Epidermal melanocyte (primary cell): ENCODE measurements around the gene DNAJB5.
"Not testable (repeated sequence)": the region's sequence is repeated elsewhere in the genome, so short reads cannot be mapped to it uniquely, and the experiment has no call there.

Source experiments
- DNase-seq: peaks from one replicate; pipeline ENCODE4 v3.0.0; 2011; ENCODE audit warnings: low spot score; ENCODE audit not compliant: insufficient read length

DNAJB5 gene

DNA sequence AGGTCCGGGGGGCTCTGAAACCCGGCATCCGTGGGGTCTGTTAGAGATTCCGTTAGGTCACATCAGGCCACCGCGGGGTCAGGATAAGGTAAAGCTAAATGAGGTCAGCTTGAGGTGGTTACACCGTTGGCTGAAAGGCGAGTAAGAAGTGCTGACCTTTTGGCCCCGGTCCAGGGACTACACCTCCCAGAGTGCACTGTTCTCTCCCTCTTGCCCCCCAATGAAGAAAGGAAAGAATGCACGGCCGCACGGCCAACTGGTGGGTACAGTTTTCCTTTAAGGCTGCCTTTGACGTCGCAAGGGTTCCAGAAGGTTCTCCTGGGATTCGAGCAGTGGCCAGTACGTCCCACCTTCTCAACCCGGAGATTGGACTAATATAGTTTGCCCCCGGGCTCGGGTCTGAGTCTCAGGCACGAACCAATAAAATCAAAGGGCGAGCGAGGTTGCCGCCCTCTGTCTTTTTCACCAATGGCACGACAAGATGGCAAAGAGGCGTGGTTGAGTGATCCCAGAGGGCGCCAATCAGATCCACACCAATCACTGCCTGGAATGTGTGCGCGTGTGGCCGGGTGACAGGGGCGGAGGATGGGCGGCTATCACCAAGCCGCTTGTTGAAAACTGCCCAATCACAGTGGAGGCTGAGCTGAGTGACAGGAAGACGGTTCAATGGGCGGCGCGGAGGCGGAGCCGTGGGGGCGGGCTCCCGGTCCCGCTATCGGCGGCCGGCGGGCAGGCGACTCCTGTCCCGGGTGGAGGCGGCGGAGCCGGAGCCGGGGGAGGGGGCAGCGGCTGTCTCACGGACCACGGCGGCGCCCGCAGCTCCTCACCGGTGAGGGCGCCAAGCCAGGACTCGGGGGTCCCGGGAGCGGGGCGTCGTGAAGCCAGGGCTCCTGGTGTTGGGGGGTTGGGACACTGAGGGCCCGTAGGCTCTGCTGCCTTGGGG is at the start of gene DNAJB5:
Gene DNAJB5 (plus strand): TSS at position 743 of the 943 bp plus-strand sequence. CDS start 886 bp downstream, outside the sequence.
- peak; percentile 97 for DNase-seq

DNA sequence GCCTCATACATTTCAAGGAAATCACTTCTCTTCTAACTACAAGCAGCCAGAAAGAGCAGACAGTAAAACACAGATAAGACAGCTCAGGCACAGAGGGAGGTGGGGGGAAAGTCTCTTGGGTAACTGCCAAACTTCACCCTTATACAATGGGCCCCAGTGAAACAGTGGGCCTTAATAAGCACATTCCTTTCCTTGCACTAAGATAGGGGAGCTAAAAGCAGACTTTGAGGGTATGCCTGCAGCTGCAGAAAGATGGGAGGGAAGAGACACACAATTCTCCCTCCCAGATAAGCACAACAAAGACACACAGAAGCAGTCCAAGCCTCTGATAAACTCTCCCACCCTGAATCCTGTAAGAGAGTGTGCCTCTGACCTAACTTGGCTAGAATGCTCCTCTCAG is 49.6 kb upstream of the DNAJB5 start:
- DNase-seq = not testable (repeated sequence)

DNA sequence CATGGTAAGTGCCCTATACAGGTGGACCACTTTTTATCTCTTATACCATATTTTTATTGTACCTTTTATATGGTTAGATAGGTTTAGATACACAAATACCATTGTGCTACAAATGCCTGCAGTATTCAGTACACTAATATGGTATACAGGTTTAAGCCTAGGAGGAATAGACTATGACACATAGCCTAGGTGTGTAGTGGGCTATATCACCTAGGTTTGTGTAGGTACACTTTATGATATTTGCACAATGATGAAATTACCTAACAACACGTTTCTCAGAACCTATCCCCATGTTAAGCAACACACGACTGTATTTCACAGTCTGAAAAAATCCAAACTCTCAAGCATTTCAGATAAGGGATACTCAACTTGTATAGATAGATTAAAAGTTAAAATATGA is 41.1 kb upstream of the DNAJB5 start:
- no peak for DNase-seq

DNA sequence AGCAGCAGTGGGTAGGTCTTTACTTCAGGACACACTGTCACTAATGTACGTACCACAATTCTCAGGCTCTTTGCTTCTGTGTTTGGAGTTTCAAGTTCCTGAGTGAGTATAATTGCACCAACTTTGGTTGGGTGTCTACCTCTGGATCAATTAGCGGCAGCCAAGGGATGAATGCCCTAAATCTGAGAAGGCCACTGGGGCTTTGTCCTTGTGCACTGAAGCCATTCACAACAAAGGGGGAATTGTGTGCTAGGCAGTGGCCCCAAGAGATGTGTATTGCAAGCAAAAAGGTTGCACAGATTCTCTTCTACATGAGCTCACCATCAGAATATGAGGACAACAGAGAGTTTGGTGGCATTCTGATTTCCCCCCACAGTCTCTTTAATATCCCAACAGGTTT is 35.3 kb upstream of the DNAJB5 start:
- no peak for DNase-seq

DNA sequence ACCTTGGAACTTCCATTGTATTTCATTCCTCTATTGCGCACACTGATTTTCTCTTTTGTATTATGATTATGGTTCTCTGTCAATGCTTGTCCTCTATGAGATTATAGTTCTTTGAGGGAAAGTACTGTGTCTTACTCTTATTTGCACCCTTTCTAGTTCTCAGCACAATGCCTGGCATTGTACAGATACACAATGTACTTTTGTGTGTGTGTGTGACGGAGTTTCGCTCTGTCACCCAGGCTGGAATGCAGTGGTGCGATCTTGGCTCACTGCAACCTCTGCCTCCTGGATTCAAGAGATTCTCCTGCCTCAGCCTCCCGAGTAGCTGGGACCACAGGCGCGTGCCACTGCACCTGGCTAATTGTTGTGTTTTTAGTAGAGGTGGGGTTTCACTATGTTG is 33.5 kb upstream of the DNAJB5 start:
- not testable (repeated sequence) for DNase-seq

DNA sequence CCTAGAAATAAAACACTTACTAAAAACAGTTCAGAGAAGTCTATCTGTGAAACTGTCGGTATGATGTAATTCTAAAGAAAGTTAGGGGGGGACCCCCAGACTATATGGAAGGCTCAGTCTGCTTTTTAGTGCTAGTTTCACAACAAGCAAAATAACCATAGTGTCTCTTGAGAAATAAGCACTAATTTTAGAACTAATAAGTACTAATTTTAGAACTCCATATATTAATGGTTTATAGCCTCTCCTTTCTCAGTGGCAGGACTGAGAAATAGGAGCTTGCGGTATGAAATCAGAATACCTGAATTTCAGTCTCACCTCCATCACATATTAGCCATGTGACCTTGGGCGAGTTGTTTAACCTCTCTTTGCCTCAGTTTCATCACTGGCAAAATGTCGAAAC is 32.9 kb upstream of the DNAJB5 start:
- DNase-seq = no peak

DNA sequence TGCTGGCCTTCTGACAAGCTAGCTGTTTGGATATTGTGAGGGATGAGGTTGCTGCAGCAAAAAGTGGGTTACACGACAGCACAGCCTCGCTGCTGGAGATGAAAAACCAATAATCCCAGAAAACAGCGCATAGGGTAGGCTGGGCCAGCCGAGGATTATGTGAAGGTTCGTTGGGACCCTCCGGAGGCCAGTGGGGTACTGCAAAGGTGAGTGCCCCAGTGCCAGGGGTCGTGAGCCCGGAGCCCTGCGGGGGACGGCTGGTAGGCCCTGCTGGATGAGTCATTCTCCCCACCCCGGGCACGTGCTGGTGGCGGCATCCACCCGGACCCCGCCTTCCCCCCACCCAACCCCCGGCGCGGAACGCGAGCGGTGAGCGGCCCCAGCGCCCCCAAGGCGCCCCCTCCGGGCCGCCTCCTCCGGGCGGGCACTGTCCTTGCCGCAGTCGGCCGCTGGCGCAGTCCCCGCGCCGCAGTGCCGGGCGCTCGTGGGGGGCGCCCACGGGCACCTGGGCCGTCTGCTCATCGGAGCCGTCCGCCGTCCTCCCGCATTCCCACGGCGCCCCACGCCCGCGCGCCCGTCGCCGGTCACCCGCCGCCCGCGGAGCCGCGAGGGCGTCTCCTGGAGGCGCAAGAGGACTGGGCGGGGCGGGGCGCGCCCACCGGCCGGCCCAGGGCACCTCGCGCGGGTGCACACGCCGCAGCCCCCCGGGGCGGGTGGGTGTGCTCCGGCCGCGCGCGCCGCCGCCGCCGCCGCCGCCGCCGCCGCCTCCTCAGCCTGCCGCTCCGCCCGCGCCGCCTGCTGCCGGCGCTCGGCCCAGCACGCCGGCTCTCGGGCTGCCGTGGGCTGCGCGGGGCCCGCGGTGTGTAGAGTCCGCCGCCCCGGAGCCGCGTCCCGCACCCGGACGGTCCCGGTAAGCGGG is 31.8 kb upstream of the DNAJB5 start, which contains the start of gene PHF24:
Gene PHF24 (plus strand): TSS at position 794 of the 919 bp plus-strand sequence. CDS start 13,014 bp downstream, outside the sequence.
- DNase-seq = no peak

DNA sequence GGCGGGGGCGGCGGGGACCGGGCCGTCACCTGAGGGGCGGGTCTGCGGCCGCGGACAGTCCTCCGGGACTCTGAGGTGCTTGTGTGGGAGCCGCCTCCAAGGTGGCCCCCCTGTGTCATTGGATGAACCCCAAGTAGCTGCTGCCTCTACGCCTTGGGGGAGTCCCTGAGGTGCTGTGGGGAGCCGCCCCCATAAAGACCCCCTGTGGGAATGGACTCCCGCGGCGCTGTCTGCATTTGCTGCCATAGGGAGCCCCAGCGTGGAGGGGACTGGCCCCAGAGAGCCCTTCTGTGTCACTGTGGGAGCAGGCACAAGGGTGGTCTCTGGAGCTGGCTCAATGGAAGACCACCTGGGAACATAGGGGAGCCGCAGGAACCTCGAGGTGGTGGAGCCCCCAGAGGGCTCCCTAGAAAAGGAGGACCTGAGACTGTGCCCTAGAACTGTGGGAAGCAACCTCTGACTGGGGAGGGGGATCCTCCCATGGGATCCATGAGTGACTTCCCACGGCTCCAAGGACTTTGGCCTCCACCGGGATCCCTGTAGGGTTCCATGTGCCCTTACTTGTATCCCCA is 31.0 kb upstream of the DNAJB5 start:
- no peak for DNase-seq

DNA sequence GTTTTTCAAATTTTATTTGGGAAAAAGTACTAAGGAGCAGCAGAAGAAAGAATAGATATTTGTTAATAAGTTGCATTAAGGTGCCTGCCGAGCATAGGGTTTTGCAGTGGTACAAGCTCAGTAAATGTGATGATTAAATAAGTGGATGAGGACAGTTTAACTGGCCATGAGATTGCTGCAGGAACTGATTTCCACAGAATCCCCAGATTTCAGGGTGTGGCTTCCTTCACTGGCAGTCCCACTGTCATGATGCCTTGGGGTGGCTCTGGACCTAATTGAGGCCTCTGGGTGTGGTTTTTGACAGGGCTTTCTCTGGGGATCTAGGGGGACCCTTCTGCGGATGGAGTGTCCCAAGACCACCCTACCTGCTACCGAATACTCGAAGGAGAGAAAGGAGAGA is 30.1 kb upstream of the DNAJB5 start:
- DNase-seq = no peak

DNA sequence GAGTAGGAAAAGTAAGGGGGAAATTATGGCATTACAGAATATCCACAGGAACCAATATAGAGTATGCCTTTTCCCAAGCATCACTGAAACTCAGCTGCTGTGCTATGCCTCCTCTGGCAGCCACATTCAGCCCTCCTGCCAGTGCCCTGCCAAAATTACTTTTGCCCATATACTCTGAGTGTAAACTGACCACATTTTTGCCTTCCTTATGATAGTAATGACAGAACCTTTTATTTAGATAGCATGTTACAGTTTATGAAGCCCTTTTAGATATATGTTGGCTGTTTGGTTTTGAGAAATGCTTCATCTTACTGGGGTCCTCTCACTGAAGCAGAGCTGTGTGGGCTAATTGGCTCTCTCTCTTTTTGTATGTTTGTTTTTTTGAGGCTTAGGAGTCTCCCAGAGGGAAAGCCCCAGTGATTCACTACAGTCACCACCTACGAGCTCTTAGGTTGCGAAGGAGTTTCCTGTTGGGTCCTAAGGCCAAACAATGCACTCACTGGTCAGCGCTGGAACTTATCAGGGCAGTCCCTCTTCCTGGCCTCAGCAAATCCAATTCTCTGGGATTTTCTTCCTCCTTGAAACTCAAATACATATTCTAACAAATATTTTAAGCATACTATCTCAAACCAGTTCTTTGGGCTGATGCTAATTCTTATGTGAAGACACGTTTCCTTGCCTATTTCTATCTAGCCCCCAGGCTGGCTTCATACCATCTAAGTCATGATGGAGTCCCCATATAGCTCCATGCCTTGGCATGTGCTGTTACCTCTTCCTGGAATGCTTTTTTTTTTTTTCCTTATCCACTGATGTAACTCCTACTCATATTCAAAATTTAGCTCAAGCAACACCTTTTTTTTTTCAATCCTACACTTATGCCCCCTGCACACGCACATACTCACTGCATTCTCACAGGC is 27.7 kb upstream of the DNAJB5 start:
- no peak for DNase-seq

DNA sequence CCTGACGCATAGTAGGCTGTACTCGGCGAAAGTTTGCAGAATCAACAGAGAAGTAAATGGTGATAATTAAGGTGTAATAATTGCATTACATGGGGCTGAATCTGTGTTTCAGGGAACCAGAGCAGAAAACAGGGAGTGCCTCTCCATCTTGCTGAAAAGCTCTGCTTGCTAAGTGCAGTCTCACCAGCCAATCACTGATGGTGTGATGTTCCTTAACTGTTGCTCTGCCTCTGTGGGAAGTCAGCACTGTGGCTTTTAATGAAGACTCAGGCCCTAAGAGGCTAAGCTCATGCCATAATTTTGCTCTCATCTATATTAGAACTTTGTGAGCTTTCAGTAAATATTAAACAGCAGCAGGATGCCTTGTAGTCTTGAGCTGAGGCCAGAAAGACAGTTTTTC is 27.0 kb upstream of the DNAJB5 start:
- no peak for DNase-seq

DNA sequence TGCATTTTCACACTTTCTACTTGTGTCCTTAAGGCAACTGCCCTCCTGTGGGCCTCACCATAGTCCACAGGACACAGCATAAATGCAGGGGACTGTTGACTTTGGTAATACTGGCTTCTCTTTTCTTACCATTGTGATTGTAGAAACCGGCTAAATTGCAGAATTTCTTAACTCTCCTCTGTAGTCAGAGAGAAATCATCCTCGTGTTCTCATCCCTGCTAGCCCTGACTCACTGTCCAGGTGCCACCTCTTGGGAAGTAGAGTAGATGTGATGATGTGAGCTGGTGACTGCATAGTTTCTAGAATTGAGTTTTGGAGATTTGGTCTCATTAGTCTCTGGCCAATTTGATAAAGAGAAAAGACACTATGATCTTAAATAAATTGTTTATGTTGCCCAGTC is 26.0 kb upstream of the DNAJB5 start:
- no peak for DNase-seq

DNA sequence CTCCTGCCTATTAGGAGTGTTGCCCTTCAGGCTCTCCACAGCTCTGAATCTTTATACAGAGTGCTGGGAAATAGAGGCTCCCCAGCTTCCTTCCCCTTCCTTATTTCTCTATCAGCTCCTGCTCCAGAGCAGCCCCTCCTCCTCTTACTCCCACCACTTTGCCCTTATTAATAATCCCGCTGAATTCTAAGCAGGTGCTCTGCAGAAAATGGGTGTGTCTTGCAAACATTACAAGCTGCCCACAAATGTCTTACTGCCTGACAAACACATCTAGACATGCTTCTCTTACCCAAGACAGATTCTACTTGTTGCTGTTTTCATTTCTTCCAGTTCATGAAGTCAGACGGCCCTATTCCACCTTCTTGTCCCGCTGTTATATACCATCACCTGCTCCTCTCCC is 25.1 kb upstream of the DNAJB5 start:
- DNase-seq = no peak

DNA sequence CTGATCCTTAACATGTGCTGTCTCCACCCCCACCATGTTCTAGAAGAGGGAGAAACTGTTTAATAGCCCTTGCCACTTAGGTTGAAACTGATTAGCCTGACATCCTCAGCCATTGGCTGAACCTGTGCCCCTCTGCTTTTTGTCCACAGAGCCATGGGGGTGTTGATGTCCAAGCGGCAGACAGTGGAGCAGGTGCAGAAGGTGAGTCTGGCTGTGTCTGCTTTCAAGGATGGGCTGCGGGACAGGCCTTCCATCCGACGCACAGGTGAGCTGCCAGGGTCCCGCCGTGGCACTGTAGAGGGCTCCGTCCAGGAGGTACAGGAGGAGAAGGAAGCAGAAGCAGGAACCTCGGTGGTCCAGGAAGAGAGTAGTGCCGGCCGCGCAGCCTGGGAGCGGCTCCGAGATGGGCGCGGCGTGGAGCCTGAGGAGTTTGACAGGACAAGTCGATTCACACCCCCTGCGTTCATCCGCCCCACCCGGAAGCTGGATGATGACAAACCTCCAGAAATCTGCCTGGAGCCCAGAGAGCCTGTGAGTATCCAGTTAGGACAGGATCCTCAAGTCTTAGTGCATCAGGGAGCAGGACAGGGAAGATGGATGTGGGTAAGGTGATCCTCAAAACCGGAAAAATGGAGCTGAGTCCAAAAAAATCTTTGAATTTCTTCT is 18.3 kb upstream of the DNAJB5 start:
- no peak for DNase-seq

DNA sequence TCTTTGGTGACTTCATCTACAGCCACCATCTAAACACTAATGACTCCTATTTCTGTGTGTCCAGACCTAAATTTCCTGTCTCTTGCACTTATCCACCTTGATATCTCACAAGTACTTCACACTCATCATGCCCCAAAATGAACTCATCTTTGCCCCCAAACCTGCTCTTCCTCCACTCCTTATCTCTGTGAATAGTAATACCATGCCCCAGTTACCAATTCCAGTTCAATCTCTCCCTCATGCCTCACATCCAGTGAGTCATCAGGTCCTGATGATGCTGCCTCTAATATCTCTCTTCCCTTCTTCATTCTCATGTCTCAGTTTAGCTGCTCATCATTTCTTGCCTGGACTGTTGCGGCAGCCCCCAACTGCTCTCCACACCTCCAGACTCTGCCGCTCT is 14.9 kb upstream of the DNAJB5 start:
- no peak for DNase-seq

DNA sequence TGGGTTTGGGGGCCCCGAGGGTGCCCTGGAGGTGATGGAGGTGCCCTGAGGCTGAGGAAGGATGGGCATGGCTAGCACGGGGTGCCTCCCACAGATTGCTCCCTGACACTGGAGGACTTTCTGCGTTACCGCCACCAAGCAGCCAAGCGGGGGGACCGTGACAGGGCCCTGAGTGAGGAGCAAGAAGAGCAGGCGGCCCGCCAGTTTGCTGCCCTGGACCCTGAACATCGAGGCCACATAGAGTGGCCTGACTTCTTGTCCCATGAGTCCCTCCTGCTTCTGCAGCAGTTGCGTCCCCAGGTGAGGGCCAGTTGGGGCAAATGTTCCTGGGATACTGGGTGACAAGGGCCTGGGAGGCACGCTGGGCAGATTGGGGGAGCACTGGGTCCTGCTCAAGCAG is 13.1 kb upstream of the DNAJB5 start:
- no peak for DNase-seq

DNA sequence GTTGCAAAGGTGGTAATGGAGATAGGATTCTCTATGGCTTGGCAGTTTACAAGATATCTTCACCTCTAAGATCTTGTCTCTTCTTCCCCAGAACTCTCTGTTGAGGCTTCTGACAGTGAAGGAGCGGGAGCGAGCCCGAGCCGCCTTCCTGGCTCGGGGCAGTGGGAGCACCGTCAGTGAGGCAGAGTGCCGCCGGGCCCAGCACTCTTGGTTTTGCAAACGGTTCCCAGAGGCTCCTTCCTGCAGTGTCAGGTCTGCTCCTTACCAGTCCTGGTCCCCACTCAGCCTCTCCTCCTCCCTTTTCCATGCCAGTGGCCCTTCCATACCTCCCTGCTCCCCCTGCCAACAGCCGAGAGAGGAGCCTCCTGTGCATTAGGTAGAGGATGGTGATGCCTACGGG is 12.6 kb upstream of the DNAJB5 start:
- no peak for DNase-seq

DNA sequence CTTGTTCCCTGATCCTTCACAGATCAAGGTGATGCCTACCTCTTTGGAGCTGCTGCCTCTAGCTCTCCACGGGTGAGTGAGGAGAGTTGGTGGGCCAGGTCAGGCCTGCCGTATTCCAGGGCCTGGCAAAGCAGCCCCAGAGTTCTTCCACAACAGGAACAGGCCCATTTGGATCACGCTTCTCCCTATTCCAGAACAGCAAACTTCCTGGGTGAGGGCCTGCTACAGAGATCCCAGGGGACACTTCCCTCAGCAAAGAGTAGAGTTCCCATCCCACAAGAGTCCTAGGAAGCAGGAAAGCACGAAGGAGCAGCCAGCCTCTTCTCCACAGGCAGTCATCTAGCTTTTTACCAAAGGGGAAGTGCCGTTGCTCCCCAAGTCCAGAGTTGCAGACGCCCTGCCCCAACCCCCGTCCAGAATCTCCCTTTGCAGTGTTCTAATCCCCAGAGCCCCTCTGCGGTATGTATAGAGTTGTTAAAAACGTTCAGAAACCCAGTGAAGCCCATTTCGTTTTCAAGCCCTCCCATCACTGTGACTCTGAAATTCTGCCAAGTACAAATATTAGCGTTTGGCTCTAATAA is 9.3 kb upstream of the DNAJB5 start:
- DNase-seq = no peak

DNA sequence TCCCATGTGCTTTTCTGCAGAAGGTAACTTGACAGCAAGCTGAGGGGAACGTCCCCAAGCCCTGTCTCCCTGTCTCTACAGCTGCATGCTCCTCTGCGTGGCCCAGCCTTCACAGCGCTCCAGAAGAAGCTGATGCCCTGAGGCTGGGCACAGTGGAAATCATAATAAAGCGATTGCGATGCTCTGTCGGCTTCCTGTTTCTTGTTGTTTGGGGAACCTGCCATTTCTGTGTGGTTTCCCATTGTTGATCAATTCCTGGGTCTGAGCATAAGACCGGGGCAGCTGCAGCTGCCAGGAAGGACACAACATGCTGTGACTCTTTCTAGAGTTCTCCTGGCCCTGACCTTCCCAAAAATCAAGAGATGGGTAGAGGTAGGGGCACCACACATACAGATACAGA is 7.2 kb upstream of the DNAJB5 start:
- DNase-seq = no peak

DNA sequence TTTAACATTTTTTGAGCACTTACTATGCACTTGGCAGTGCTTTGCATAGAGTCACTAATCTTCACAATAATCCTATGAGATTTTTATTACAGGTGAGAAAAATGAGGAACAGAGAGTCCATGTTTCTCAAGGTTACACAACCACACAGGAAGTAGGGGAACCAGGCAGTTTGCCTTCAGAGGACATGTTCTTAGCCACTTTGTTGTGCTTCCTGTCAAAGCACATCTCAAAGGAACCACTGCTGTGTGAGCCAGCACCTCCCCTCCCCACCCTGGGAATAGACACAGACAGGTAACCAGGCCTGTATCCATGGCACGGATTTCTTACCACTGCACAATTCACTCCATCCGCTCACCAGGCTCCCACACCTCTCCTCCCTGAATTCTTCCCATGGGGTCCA is 6.3 kb upstream of the DNAJB5 start:
- DNase-seq = no peak
